Effector memory CD4-positive, alpha-beta T cell (primary cell): Measurements from ENCODE around the gene MKKS.
"Not testable (repeated sequence)": the region's sequence is repeated elsewhere in the genome, so short reads cannot be mapped to it uniquely, and the experiment has no call there.

Experiments
- DNase-seq, 3 donors: peaks; one replicate each; pipeline ENCODE4 v3.0.0-alpha.2; 2020
- H3K27ac ChIP-seq: 2 replicates; pipeline ENCODE4 v1.7.0; 2013; ENCODE audit warnings: mild to moderate bottlenecking, low read length, moderate library complexity; ENCODE audit not compliant: insufficient read depth, poor library complexity, severe bottlenecking
- H3K27me3 ChIP-seq: replicated peaks from 2 replicates; pipeline ENCODE4 v1.7.0; 2013; ENCODE audit warnings: mild to moderate bottlenecking, low read length; ENCODE audit not compliant: insufficient read depth, control insufficient read depth, poor library complexity, severe bottlenecking
- H3K36me3 ChIP-seq: 2 replicates; pipeline ENCODE4 v1.7.0; 2013; ENCODE audit warnings: mild to moderate bottlenecking, low read length, moderate library complexity; ENCODE audit not compliant: control insufficient read depth, insufficient read depth
- H3K4me1 ChIP-seq: 2 replicates; pipeline ENCODE4 v1.7.0; 2013; ENCODE audit warnings: low read length, mild to moderate bottlenecking; ENCODE audit not compliant: control insufficient read depth, insufficient read depth, poor library complexity, severe bottlenecking
- H3K4me3 ChIP-seq: 2 replicates; pipeline ENCODE4 v1.7.0; 2013; ENCODE audit warnings: low read length, low read depth, mild to moderate bottlenecking; ENCODE audit not compliant: insufficient read depth, poor library complexity, severe bottlenecking
- H3K9me3 ChIP-seq: 2 replicates; pipeline ENCODE4 v1.7.0; 2013; ENCODE audit warnings: mild to moderate bottlenecking, low read length, moderate library complexity; ENCODE audit not compliant: control insufficient read depth

MKKS gene

DNA sequence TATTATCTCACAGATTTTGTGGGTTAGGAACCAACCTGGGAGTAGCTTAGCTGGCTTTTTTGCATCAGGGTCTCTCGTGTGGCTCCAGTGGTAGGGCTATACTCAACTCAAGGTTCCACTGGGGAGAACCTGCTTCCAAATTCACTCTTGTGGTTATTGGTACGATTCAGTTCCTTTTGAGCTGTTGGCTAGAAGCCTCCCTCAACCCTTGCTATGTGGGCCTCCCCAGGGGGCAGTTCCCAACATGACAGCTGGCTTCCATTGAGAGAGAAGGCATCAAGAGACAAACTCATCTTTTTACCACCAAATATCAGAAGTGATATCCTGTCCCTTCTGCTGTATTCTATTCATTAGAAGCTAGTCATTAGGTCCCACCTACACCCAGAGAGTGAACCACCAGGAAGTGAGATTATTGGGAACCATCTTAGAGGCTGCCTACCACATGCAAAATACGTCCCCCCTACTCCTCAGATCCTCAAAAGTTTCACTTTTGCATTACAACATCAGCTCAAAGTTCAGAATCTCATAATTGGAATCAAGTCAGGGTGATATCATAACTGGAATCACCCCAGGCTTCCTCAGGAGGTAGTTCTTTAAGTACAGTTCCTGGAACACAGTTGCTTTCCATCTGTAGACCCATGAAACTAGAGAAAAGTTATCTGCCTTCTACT, 30.9 kb downstream of the MKKS start:
- no peak for DNase-seq
- Histone ChIP-seq H3K9me3 (no peaks in the 10 kb centered on the region), H3K27ac (no peak overlapping the region), H3K27me3 (no peaks in the 10 kb centered on the region), H3K4me1 (no peaks in the 10 kb centered on the region), H3K4me3 (no peak overlapping the region), H3K36me3 (peaks cover 4% of the 10 kb centered on the region)

DNA sequence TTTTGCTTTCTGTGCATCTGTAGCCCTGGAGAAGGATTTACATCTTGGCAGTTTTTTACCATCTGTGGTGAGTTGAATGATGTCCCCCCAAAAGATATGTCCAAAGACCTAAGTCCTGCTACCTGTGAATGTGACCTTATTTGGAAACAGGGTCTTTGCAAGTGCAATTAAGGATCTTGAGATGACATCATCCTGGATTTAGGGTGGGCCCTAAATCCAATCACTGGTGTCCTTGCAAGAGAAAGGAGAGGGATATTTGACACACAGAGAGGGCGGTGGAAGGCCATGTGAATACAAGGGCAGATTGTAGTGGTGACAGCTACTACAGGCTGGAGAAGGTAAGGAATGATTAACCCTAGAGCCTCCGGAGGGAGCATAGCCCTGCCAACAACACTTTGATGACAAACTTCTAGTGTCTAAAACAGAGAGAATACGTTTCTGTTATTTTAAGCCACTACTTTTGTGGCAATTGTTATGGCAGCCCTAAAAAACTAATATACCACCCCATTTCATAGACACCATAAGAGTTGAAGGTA, 35.1 kb downstream of the MKKS start:
- DNase-seq = no peak

DNA sequence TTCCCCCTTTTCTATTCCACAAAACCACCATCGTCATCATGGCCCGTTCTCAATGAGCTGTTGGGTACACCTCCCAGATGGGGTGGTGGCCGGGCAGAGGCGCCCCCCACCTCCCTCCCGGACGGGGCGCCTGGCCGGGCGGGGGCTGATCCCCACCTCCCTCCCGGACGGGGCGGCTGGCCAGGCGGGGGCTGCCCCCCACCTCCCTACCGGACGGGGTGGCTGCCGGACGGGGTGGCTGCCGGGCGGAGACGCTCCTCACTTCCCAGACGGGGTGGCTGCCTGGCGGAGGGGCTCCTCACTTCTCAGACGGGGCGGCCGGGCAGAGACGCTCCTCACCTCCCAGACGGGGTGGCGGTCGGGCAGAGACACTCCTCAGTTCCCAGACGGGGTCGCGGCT, 39.3 kb downstream of the MKKS start:
- not testable (repeated sequence) for H3K4me3 ChIP-seq, H3K36me3 ChIP-seq, H3K27me3 ChIP-seq, DNase-seq, H3K9me3 ChIP-seq, H3K4me1 ChIP-seq, H3K27ac ChIP-seq

More for the DNA sequence above, 35.1 kb downstream of the MKKS start:
- Histone ChIP-seq H3K27ac (no peak overlapping the region), H3K4me1 (no peaks in the 10 kb centered on the region), H3K4me3 (no peak overlapping the region), H3K9me3 (no peaks in the 10 kb centered on the region), H3K27me3 (no peaks in the 10 kb centered on the region), H3K36me3 (no peaks in the 10 kb centered on the region)

DNA sequence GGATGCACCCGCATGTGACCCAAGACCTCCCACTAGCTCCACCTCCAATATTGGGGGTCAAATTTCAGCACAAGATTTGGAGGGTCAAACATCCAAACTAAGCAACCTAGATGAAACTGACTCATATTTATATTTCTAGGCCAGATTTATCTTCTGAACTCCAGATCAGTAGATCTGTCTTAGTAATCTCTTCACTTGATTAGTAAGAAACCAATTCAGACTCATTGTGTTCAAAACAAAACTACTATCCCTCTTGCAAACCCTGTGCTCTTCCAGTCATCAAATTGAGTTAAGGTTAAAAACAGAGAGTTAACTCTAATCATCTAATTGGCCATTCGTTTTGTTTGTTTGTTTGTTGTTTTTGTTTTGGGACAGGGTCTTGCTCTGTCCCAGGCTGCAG, 43.3 kb downstream of the MKKS start:
- H3K9me3 ChIP-seq = no peaks in the 10 kb centered on the region
- no peaks in the 10 kb centered on the region for H3K36me3 ChIP-seq
- no peak overlapping the region for H3K4me3 ChIP-seq
- no peak for DNase-seq
- H3K27ac ChIP-seq = no peak overlapping the region
- H3K27me3 ChIP-seq = no peaks in the 10 kb centered on the region
- H3K4me1 ChIP-seq = no peaks in the 10 kb centered on the region

DNA sequence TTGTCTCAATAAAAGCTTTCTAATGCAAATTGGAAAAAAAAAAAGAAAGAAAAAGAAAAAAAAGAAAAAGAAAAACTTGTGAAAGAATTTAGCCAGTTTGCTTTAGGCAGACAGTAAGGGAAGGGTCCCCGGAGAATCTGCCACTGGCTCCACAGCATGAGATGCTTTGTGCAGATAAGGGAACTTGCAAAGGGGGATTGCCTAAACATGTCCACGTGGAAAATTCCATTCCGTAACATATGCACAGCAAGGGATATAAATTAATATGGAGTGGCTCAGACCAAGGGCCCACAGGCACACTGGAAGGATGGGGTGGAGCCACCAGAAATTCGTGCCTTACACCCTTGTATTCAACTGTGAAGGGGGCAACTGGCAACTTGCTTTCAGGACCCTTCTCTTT, 45.4 kb downstream of the MKKS start:
- no peak overlapping the region for H3K27ac ChIP-seq
- H3K4me3 ChIP-seq = no peak overlapping the region
- no peaks in the 10 kb centered on the region for H3K36me3 ChIP-seq
- no peak for DNase-seq
- H3K4me1 ChIP-seq = no peaks in the 10 kb centered on the region
- H3K9me3 ChIP-seq = no peaks in the 10 kb centered on the region
- H3K27me3 ChIP-seq = no peaks in the 10 kb centered on the region

DNA sequence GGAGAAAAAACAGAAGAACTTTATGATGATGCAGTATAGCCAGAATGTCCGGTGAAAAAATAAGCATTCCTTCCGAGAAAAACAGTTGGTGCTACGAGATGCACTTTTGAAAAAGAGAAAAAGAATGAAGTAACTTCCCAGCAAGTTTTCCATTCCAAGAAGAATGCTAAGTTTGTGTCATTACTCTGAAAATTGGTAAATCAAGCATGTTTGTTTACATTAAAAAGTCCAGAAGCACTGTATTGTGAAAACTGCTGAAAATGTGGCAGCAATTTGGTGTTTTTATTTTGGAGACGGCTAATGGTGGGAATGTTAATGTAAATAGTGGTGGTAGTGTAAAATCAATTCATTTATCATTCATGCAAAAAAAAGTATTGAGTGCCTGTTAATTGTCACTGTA, 46.3 kb downstream of the MKKS start:
- DNase-seq = no peak
- H3K27ac ChIP-seq = no peak overlapping the region
- H3K4me1 ChIP-seq = no peaks in the 10 kb centered on the region
- no peaks in the 10 kb centered on the region for H3K9me3 ChIP-seq
- no peaks in the 10 kb centered on the region for H3K27me3 ChIP-seq
- no peaks in the 10 kb centered on the region for H3K36me3 ChIP-seq
- H3K4me3 ChIP-seq = no peak overlapping the region

DNA sequence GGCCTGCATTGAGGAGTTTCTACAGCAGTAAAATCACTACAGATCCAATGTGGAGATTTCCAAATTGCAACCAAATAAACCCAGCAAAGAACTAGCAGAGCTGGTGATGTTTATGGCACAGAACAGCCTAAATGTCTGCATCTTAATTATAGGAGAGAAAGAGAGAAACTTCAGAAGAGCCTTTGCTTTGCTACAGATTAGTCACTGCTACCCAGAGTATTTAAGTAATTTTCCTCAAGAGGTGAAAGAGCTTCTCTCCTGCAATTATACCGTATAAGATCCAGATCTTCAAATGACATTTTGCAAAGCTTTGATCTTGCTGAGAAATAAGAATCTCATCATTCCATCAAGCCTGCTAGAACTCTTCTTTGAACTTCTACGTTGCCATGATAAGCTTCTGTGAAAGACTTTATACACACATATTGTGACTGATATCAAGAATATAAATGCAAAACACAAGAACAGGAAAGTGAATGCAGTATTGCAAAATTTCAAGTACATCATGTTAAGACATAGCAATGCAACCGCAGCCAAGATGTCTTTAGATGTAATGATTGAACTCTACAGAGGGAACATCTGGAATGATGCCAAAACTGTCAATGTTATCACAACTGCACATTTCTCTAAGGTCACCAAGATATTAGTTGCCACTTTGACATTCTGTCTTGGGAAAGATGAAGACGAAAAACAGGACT, 48.0 kb downstream of the MKKS start:
- H3K27ac ChIP-seq = no peak overlapping the region
- H3K27me3 ChIP-seq = no peaks in the 10 kb centered on the region
- H3K36me3 ChIP-seq = no peaks in the 10 kb centered on the region
- no peaks in the 10 kb centered on the region for H3K4me1 ChIP-seq
- no peak overlapping the region for H3K4me3 ChIP-seq
- no peaks in the 10 kb centered on the region for H3K9me3 ChIP-seq
- no peak for DNase-seq

DNA sequence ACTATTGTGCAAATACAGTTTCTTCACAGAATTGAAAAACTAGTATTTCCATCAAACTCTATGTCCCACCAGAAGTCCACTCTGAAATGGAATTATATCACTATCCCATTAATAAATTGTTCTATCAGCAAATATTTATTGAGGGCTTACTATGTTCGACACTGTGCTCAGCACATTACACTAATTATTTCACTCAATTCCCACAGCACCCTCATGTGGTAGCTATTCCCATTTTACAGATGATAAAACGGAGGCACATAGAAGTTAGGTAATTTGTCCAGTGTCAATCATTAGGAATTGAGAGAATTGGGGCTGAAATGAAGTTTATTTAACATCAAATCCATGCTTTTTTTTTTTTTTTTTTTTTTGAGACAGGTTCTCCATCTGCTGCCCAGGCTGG, 52.5 kb downstream of the MKKS start:
- Histone ChIP-seq H3K36me3 (no peaks in the 10 kb centered on the region), H3K27me3 (no peaks in the 10 kb centered on the region), H3K4me3 (no peak overlapping the region), H3K27ac (no peak overlapping the region), H3K9me3 (no peaks in the 10 kb centered on the region), H3K4me1 (no peaks in the 10 kb centered on the region)
- DNase-seq = no peak

DNA sequence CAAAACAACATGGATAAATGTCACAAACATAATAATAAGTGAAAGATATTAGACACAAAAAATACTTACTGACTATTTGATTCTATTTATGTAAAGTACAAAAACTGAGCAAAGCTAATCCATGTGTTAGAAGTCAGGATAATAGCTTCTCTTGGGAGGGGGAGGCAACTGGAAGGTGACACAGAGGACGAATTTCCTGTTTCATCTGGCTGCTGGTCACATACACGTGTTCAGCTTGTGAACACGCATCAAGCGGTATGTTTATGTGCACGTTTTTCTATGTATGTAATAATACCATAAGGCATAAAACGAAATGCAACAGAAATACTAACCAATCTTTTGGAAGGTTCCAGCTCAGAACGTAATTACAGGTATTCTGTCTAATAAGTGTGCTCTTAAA, 54.3 kb downstream of the MKKS start:
- Histone ChIP-seq H3K36me3 (no peaks in the 10 kb centered on the region), H3K9me3 (no peaks in the 10 kb centered on the region), H3K4me3 (no peak overlapping the region), H3K27me3 (no peaks in the 10 kb centered on the region), H3K27ac (no peak overlapping the region), H3K4me1 (no peaks in the 10 kb centered on the region)
- DNase-seq = no peak

DNA sequence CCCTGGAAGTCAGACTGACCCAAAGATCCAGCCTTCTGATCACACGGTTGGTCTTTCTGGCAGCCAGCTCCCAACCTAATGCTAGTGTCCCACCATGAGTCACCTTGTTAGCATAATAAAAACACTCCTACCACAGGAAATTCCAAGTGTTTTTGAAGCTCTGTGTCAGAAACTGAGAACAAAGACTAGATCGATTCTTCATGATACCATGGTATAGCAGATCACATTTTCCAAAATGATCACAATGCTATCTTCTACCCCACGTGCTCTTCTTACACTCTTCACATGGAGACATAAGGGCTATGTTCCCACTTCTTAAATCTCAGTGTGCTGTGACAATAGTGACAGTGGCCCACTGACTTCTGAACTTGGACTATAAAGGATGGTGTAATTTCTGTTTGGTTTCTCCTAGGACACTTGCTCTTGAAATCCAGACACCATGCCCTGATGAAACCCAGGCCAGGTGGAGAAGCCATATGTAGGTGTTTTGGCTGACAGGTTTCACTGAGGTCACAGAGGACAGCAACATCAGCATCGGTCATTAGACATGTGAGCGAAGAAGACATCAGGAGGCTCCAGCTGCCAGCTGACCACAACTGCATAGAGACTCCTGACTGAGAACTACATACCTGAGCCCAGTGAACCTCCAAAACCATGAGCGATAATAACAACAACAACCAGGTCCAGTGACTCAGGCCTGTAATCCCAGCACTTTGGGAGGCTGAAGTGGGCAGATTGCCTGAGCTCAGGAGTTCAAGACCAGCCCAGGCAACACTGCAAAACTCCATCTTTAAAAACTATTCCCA, 57.5 kb downstream of the MKKS start:
- Histone ChIP-seq H3K27me3 (no peaks in the 10 kb centered on the region), H3K4me3 (no peak overlapping the region), H3K36me3 (no peaks in the 10 kb centered on the region), H3K4me1 (no peaks in the 10 kb centered on the region), H3K27ac (no peak overlapping the region), H3K9me3 (no peaks in the 10 kb centered on the region)
- no peak for DNase-seq
